Testis (tissue), 3 donors: ENCODE measurements around the gene C3orf20. TPM values are rescaled to one million over a fixed set of nuclear protein-coding genes. Genes with fewer than 3 reads are reported as not detected.

Source experiments
- DNase-seq: peaks from one replicate; pipeline ENCODE4 v3.0.0-alpha.2; 2019
- H3K27ac ChIP-seq, 2 donors: fragments of 200-600 bp; sonication (generic); one replicate each; pipeline ENCODE4 v1.5.1; 2019
- H3K27me3 ChIP-seq: fragments of 200-600 bp; sonication (generic); one replicate; pipeline ENCODE4 v1.5.1; 2019
- H3K36me3 ChIP-seq: fragments of 200-600 bp; sonication (generic); one replicate; pipeline ENCODE4 v1.5.1; 2017; ENCODE audit warnings: low read depth; ENCODE audit errors: missing control alignments
- H3K4me1 ChIP-seq: fragments of 200-600 bp; sonication (generic); one replicate; pipeline ENCODE4 v1.5.1; 2019
- H3K4me3 ChIP-seq, 2 donors: fragments of 200-600 bp; sonication (generic); one replicate each; pipeline ENCODE4 v1.5.1; 2017 to 2019
- H3K9me3 ChIP-seq: fragments of 200-600 bp; sonication (generic); one replicate; pipeline ENCODE4 v1.5.1; 2017
- CTCF ChIP-seq, 3 experiments: fragments of 450-650 bp in 2 of 3; fragments of 200-600 bp in 1 of 3; sonication (generic) in 1 of 3; IDR thresholded peaks; one replicate each; pipeline ENCODE4 v1.5.1; 2016 to 2019; ENCODE audit warnings: antibody characterized with exemption in 3 of 3, mild to moderate bottlenecking in 2 of 3, moderate library complexity in 1 of 3
- POLR2A ChIP-seq: fragments of 450-650 bp; IDR thresholded peaks from one replicate; pipeline ENCODE4 v1.6.1; 2017; ENCODE audit warnings: antibody characterized with exemption, mild to moderate bottlenecking, moderate library complexity
- WGBS, 2 donors: methylation state at CpG; one replicate each; pipeline ENCODE4 v1.1.5; 2018; 5-methylcytosine and 5-hydroxymethylcytosine counted together
- intact Hi-C: fragments of 100-400 bp; cut with DNase I; formaldehyde crosslinking; loops from one replicate; pipeline ENCODE4 v1.15.1; 2023; ENCODE audit warnings: low total_unique reads
- polyA plus RNA-seq: library from polyadenylated mRNA; stranded (reverse); fragments of 350-450 nt; fragmentation: Illumina TruSeq; extraction: RNeasy Lipid Tissue Mini Kit (QIAGEN cat#74804); gene quantifications from one replicate; pipeline ENCODE4 v1.2.3, GENCODE V29; 2014; ENCODE audit warnings: low read depth, low replicate concordance; ENCODE audit not compliant: insufficient read depth
- total RNA-seq, 2 donors: library from RNA; depleted of rRNA; stranded (reverse); fragments of >200 nt; gene quantifications; one replicate each; pipeline ENCODE4 v1.2.3, GENCODE V29; 2016

The C3orf20 gene
- total and polyA plus RNA-seq, 3 donors from 2014 or later = 3.8 to 16.5 (median 11.0) TPM

GRCh38 chr3:14761866-14762265 is 86.9 kb downstream of the C3orf20 start:
- Histone ChIP-seq H3K9me3 (no peaks in the 10 kb centered on the region), H3K4me3 (no peak overlapping the region), H3K27ac (no peak overlapping the region), H3K27me3 (no peaks in the 10 kb centered on the region), H3K4me1 (no peaks in the 10 kb centered on the region), H3K36me3 (no peaks in the 10 kb centered on the region)
- no peak for DNase-seq
- 96 to 100% methylated on average over 2 of the region's 2 CpGs for WGBS, 2 donors
- no peak for TF ChIP-seq POLR2A
- no peak for TF ChIP-seq CTCF (IDR thresholded peaks at IDR 0.05)
- intact Hi-C loops = no loop called here

GRCh38 chr3:14762701-14763100 is 87.8 kb downstream of the C3orf20 start:
- Histone ChIP-seq H3K36me3 (no peaks in the 10 kb centered on the region), H3K27ac (no peak overlapping the region), H3K9me3 (no peaks in the 10 kb centered on the region), H3K27me3 (no peaks in the 10 kb centered on the region), H3K4me1 (no peaks in the 10 kb centered on the region), H3K4me3 (no peak overlapping the region)
- DNase-seq = no peak
- intact Hi-C loops = no loop called here
- TF ChIP-seq CTCF (IDR thresholded peaks at IDR 0.05) (no peak), POLR2A (no peak)
- 98% methylated on average over 3 of the region's 3 CpGs; no CpG with 5 or more reads in 1 of the 2 donors for WGBS, 2 donors

GRCh38 chr3:14764331-14765059 is 89.6 kb downstream of the C3orf20 start:
- TF ChIP-seq POLR2A = no peak
- no peak for TF ChIP-seq CTCF (IDR thresholded peaks at IDR 0.05)
- intact Hi-C loops = no loop called here
- WGBS, 2 donors = 81 to 88% methylated on average over 7 to 8 of the region's 8 CpGs
- Histone ChIP-seq H3K27ac (no peak overlapping the region), H3K4me1 (no peaks in the 10 kb centered on the region), H3K9me3 (no peaks in the 10 kb centered on the region), H3K36me3 (no peaks in the 10 kb centered on the region), H3K4me3 (no peak overlapping the region), H3K27me3 (no peaks in the 10 kb centered on the region)
- DNase-seq = no peak

- Histone ChIP-seq H3K36me3 (no peaks in the 10 kb centered on the region), H3K9me3 (no peaks in the 10 kb centered on the region), H3K4me3 (no peak overlapping the region), H3K4me1 (no peaks in the 10 kb centered on the region), H3K27me3 (no peaks in the 10 kb centered on the region), H3K27ac (no peak overlapping the region)
- intact Hi-C loops = no loop called here
- no peak for DNase-seq
- no peak for TF ChIP-seq POLR2A
- TF ChIP-seq CTCF (IDR thresholded peaks at IDR 0.05) = no peak
- WGBS, 2 donors = 92% methylated on average over 3 of the region's 3 CpGs
These were observed 90.1 kb downstream of the C3orf20 start for GRCh38 chr3:14765060-14765400.
